Large intestine (tissue), 3 donors: Measurements from ENCODE around the gene POLR2H. TPM values are rescaled to one million over a fixed set of nuclear protein-coding genes. Genes with fewer than 3 reads are reported as not detected.

Experiments
- DNase-seq, 2 donors: peaks; one replicate each; pipeline versions ENCODE4 v3.0.0 to v3.0.0-alpha.2; 2013
- H3K27ac ChIP-seq: one replicate; pipeline ENCODE4 v1.5.1; 2013; ENCODE audit warnings: low read length
- H3K27me3 ChIP-seq: 2 replicates; pipeline ENCODE4 v1.6.1; 2013; ENCODE audit warnings: low read length; ENCODE audit not compliant: control insufficient read depth, insufficient read depth
- H3K36me3 ChIP-seq: 2 replicates; pipeline ENCODE4 v1.6.1; 2013; ENCODE audit warnings: low read length; ENCODE audit not compliant: control insufficient read depth, insufficient read depth
- H3K4me1 ChIP-seq: one replicate; pipeline ENCODE4 v1.6.1; 2013; ENCODE audit warnings: low read length; ENCODE audit not compliant: control insufficient read depth, insufficient read depth
- H3K4me3 ChIP-seq: one replicate; pipeline ENCODE4 v1.5.1; 2013; ENCODE audit warnings: low read length
- H3K9me3 ChIP-seq: one replicate; pipeline ENCODE4 v1.6.1; 2013; ENCODE audit warnings: mild to moderate bottlenecking, low read depth, low read length, moderate library complexity; ENCODE audit not compliant: control insufficient read depth
- WGBS: methylation state at CpG from one replicate; pipeline ENCODE4 v1.1.5; 2013; ENCODE audit warnings: low lambda C conversion rate; ENCODE audit not compliant: insufficient coverage; 5-methylcytosine and 5-hydroxymethylcytosine counted together
- polyA plus RNA-seq: library from polyadenylated mRNA; unstranded; fragments of 120-200 nt; gene quantifications from one replicate; pipeline ENCODE4 v1.2.1, GENCODE V29; 2013

The POLR2H gene
- polyA plus RNA-seq, 1 donor: 167 TPM

- H3K36me3 ChIP-seq: peaks cover 97% of the 10 kb centered on the region
- DNase-seq: no peak
- H3K27me3 ChIP-seq: no peaks in the 10 kb centered on the region
- no peak overlapping the region for H3K27ac ChIP-seq
- WGBS: 53% methylated on average over 2 of the region's 20 CpGs
- no peaks in the 10 kb centered on the region for H3K9me3 ChIP-seq
- H3K4me1 ChIP-seq: peaks cover 6% of the 10 kb centered on the region
- no peak overlapping the region for H3K4me3 ChIP-seq
Measured at GRCh38 chr3:184322731-184323487, 38.6 kb upstream of the POLR2H start.

DNA sequence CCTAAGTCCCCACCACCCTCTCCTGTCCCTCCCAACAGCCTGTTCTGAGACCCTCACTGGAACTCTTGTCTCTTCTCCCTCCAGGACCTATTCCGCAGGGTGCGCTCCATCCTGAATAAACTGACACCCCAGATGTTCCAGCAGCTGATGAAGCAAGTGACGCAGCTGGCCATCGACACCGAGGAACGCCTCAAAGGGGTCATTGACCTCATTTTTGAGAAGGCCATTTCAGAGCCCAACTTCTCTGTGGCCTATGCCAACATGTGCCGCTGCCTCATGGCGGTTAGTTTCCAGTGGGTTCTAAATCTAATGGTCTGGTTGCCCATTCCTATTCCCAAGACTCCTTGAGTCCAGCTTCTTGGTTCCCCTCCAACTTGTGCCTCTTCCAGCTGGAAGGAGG, 37.8 kb upstream of the POLR2H start:
- no peak for DNase-seq
- WGBS: no CpG with 5 or more reads among the region's 8 CpGs
- peaks cover 6% of the 10 kb centered on the region for H3K4me1 ChIP-seq
- no peak overlapping the region for H3K27ac ChIP-seq
- no peaks in the 10 kb centered on the region for H3K27me3 ChIP-seq
- no peak overlapping the region for H3K4me3 ChIP-seq
- H3K9me3 ChIP-seq: no peaks in the 10 kb centered on the region
- H3K36me3 ChIP-seq: peaks cover 98% of the 10 kb centered on the region

GRCh38 chr3:184325269-184325668, 36.2 kb upstream of the POLR2H start:
- Histone ChIP-seq H3K9me3 (no peaks in the 10 kb centered on the region), H3K4me1 (no peaks in the 10 kb centered on the region), H3K27me3 (no peaks in the 10 kb centered on the region), H3K4me3 (no peak overlapping the region), H3K36me3 (peaks cover 98% of the 10 kb centered on the region), H3K27ac (no peak overlapping the region)
- DNase-seq: no peak
- WGBS: no CpG with 5 or more reads among the region's 13 CpGs

GRCh38 chr3:184325715-184326369, 35.7 kb upstream of the POLR2H start:
- Histone ChIP-seq H3K4me3 (no peak overlapping the region), H3K27me3 (no peaks in the 10 kb centered on the region), H3K9me3 (no peaks in the 10 kb centered on the region), H3K27ac (no peak overlapping the region), H3K36me3 (peaks cover 95% of the 10 kb centered on the region), H3K4me1 (no peaks in the 10 kb centered on the region)
- no peak for DNase-seq
- WGBS: no CpG with 5 or more reads among the region's 6 CpGs

DNA sequence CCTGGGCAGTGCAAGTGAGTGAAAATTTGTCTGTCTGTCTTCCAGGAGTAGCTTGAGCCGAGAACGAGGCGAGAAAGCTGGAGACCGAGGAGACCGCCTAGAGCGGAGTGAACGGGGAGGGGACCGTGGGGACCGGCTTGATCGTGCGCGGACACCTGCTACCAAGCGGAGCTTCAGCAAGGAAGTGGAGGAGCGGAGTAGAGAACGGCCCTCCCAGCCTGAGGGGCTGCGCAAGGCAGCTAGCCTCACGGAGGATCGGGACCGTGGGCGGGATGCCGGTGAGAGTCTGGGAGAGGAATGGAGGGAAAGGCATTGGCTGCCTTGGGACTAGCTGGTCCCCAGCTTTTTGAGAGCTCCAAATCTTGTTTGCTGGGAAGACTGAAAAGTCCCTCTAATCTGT, 34.3 kb upstream of the POLR2H start:
- 80% methylated on average over 1 of the region's 21 CpGs for WGBS
- Histone ChIP-seq H3K27me3 (no peaks in the 10 kb centered on the region), H3K9me3 (no peaks in the 10 kb centered on the region), H3K36me3 (peaks cover 95% of the 10 kb centered on the region), H3K27ac (no peak overlapping the region), H3K4me1 (no peaks in the 10 kb centered on the region), H3K4me3 (no peak overlapping the region)
- no peak for DNase-seq

GRCh38 chr3:184328516-184328915, 33.0 kb upstream of the POLR2H start:
- Histone ChIP-seq H3K4me1 (no peaks in the 10 kb centered on the region), H3K36me3 (peaks cover 95% of the 10 kb centered on the region), H3K9me3 (no peaks in the 10 kb centered on the region), H3K4me3 (no peak overlapping the region), H3K27ac (no peak overlapping the region), H3K27me3 (no peaks in the 10 kb centered on the region)
- no peak for DNase-seq
- whole genome bisulfite sequencing: no CpG with 5 or more reads among the region's 3 CpGs

- 100% methylated on average over 1 of the region's 10 CpGs for WGBS
- H3K36me3 ChIP-seq: peaks cover 75% of the 10 kb centered on the region
- no peaks in the 10 kb centered on the region for H3K9me3 ChIP-seq
- peaks cover 14% of the 10 kb centered on the region for H3K4me1 ChIP-seq
- no peak overlapping the region for H3K4me3 ChIP-seq
- no peak overlapping the region for H3K27ac ChIP-seq
- no peaks in the 10 kb centered on the region for H3K27me3 ChIP-seq
- no peak for DNase-seq
Measured at GRCh38 chr3:184332370-184333090, 29.0 kb upstream of the POLR2H start.

DNA sequence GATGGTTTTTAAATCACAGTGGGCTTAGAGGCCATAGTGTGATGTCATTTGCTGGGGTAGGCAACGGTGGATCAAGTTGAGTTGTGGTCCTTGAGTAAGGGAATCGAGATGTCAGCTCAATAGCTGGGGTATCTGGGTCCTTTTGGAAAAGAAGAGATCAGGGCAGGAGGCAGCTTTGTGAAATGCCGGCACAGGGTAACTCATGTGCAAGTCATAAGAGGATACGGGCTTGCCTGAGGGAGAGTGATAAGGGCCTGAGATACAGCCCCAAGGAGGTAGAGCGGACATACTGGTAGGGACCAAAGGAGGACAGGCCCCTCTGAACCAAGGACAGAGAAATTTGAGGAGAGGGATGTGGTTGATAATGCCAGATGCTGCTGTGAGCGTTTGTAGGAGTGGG, 28.3 kb upstream of the POLR2H start:
- Histone ChIP-seq H3K27ac (no peak overlapping the region), H3K27me3 (no peaks in the 10 kb centered on the region), H3K4me1 (peaks cover 16% of the 10 kb centered on the region), H3K9me3 (no peaks in the 10 kb centered on the region), H3K36me3 (peaks cover 68% of the 10 kb centered on the region), H3K4me3 (no peak overlapping the region)
- 100% methylated on average over 1 of the region's 6 CpGs for WGBS
- DNase-seq: no peak

GRCh38 chr3:184333700-184334099, 27.8 kb upstream of the POLR2H start:
- Histone ChIP-seq H3K27ac (no peak overlapping the region), H3K27me3 (no peaks in the 10 kb centered on the region), H3K9me3 (no peaks in the 10 kb centered on the region), H3K4me1 (peaks cover 19% of the 10 kb centered on the region), H3K36me3 (peaks cover 63% of the 10 kb centered on the region), H3K4me3 (no peak overlapping the region)
- no CpG with 5 or more reads among the region's 3 CpGs for WGBS
- DNase-seq: no peak

GRCh38 chr3:184334470-184335158, 26.9 kb upstream of the POLR2H start:
- Histone ChIP-seq H3K36me3 (peaks cover 56% of the 10 kb centered on the region), H3K4me3 (no peak overlapping the region), H3K27me3 (no peaks in the 10 kb centered on the region), H3K4me1 (peaks cover 24% of the 10 kb centered on the region), H3K27ac (peak overlapping the region; percentile 98), H3K9me3 (no peaks in the 10 kb centered on the region)
- WGBS: no CpG with 5 or more reads among the region's 15 CpGs
- no peak for DNase-seq
